ENCODE measurements around the gene MMP25.
"Not testable (repeated sequence)": the region's sequence is repeated elsewhere in the genome, so short reads cannot be mapped to it uniquely, and the experiment has no call there.

Gene MMP25

DNA sequence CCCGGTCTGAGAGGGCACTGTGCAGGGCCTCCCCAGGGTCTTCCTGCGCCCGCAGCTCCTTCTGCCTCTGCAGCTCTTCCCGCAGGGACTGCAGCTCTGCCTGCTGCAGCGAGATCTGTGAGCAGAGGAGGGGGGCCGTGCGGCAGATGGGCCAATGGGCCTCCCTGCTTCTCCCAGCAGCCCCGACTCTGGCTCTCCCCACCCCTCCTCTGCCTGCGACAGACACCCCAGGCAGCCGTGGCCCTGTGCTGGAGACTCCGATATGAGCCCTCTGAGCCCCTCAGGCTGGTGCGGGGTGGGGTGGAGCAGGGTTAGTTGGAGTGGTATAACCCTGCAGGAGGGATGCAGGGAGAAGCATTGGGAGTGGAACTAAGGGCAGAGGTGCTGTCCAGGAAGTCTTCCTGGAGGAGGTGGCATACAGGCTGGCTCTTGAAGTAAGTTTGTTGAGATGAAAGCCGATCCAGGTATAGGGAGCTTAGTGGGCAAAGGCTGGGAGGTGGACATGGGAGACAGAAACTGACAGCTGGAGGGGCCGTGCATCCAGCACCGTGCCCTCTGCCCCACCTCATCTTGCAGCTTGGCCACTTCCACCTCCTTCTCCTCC lies 17.5 kb upstream of the MMP25 start:
- no peak for DNase-seq (ENCODE audit: low read depth in 2 of 2)

DNA sequence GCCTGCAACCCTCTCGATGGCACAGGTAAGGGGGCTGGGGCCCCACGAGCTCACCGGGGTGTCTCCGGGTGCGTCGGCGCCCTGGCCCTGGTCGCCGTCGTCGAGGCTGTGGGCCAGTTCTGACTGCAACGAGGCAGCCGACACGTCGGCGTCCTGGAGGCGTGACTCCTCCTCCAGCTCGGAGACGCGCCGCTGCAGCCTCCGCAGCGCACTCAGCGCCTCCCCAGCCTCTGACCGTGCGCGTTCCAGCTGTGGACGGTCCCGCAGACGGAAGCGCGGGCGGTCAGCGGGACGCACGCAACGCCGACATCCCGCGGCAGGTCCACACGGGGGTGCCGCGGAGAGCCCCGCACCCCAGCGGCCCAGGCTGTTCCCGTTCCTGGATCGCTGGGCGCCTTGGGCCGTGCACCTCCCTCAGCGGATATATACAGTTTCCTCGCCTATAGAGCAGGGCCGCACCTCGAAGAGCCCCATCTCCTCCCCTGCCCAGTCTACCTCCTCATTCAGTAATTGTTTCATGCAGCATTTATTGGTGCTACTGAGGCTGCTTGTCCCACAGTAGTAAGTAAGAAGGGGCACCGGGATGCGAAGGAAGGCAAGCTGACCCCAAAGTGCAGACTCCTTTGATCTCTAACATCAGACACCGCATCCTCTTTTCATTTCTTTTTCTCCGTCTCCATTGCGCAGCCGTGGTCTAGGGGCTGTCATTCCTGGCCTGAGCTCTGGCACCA lies 16.7 kb upstream of the MMP25 start:
- DNase-seq (ENCODE audit: low read depth in 2 of 2): no peak

DNA sequence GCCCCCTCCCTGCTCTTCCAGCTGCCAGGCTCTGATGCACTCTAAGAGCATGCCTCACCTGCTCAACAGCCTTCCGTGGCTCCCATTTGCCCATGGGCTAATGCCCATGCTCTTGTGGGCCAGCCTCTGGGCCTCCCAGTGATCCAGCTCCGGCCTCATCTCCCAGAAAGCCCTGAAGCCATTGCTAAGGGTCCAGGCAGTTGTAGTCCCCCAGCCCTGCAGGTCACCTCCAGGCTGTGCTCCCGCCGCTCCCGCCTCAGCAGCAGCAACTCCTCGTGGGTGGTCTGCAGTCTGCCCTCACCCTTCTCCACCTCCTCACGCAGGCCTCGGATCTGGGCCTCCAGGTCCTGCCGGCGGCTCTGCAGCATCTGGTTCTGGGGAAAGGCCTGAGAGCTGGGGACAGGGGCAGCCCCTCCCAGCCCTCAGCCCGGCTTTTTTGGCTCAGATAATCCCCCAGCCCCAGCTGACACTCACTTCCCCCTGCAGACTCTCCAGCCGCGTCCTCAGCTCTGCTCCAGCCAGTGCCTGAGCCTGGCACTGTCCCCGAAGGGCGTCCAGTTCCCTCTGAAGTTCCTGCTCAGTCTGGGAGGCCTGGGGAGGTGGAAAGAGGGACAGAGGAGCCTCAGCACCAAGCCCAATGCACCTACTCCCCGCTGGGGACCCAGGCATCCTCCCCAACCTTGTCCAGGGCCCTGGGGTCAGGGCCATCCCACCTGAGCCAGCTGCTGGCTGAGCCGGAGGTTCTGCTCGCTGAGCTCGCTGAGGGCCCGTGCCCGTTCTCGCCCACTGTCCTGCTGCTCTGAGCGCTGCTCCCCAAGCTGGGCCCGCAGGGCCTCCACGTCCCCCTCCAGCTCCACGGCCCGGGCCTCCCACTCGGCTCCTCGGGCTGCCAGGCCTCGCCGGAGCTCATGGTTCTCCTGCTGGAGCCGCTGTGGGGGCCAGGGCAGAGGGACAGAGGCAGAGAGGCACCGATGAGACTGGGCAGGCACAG lies 15.8 kb upstream of the MMP25 start:
- DNase-seq (ENCODE audit: low read depth in 2 of 2): no peak

DNA sequence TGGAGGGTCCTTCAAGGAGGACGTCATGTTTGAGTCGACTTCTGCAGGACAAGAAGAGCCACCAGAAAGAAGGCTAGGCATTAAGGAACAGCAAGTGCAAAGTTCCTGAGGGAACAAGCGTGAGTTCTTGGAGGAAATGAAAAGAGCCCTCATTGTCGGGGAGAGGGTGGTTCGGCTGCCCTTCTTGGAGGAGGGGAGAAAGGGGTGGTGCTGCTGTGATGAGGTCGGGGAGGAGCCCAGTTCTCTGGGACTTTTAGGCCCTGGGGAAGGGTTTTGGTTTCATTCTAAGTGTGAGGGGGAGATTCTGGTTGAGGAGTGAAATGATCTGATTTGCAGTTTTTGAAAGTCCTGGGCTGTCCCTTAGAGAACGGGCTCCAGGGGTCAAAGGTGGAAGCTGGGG lies 13.7 kb upstream of the MMP25 start:
- DNase-seq (ENCODE audit: low read depth in 2 of 2): no peak

DNA sequence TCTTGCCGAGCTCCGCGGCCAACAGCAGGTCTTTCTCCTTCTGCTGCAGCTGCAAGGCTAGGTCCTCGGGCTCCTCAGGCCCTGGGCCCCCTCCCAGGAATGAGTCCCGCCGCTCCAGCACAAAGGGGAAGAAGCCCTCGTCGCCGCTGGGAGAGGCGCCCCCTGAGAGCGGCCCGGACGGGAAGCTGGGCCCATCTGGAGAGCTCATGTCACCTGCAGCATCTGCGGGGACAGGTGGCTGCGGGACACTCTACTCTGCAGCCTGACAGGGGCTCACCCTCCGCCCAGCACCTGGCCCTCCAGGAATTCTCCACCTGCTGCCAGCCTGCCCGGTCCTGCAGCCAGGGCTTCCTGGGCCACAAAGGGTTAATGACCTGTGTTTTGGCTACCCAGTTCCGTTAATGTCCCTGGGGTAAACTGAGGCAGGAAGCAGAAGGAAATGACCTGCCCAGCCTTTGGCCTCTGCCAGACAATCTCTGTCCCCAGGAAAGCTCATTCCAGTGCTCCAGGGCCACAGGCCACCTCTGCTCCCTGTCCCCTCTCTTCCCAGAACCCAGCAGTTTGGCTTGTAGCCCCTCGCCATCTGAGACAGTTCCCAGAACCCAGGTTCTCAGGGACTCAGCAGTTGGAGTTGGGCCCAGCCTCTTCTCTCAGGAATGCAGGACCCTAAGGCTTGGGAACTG lies 10.9 kb upstream of the MMP25 start:
- DNase-seq (ENCODE audit: low read depth in 2 of 2): no peak

DNA sequence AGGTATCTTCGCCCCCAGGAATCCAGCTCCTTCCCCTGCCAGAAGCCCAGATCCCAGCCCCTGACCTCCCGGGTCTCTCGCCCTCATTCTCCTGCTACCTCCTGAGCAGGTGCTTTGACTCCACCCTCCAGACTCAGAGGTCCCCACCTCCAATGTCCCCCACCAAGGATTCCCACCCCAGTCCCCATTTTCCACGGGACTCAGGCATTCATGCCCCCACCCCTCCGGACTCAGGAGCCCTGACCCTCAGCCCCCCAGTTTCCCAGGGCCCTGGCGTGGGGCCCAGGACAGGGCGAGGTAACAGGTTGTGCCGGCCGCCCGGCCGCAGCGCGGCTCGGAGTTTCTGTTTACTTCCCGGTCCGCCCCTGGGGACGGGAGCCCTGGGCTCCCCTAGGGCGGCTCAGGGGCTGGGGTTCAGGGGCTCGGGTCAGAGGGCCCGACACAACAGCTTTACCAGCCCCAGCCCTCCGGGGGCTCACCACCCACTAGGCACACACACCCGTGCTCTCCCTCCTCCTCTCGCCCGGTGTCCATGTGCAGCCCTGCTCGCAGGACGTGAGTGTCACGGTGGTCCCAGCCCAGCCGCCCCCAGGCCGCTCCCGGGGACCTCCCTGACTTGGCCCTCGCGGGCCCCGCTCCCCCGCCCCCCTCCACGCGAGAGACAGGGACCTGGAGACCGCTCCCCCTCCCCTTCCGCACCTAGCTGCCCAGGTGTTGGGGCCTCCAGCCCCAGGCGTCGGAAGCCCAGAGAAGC lies 10.2 kb upstream of the MMP25 start:
- no peak for DNase-seq (ENCODE audit: low read depth in 2 of 2)

DNA sequence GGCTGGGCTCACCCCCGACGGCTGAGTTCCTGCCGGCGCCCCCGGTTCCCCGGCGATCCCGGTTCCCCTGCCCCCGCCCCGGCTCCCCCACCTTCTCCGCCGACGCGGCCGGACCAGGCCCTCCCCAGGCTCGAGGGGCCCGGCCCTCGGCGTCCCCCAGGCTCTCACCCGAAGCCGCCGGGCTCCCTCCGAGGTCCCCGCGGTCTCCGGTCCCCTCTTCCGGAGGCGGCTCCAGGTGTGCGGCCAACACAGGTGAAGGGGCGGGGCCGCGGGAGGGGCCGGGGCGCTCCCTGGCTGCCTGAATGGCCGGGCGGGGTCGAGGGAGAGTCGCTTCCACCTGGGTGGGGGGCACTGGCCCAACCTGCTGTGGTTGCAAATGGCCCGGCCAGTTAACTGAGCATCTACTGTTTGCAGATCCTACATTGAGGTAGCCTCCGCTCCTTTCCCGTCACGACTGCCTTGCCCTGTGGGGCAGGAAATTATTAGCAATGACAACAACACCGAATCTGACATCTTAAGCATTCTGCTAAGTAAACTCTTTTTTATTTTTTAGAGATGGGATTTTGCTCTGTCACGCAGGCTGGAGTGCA lies 9.5 kb upstream of the MMP25 start, which contains the start of gene BICDL2:
Gene BICDL2 (minus strand): TSS at position 219 of the 590 bp plus-strand sequence. CDS start 1,448 bp downstream, outside the sequence.
- no peak for DNase-seq (ENCODE audit: low read depth in 2 of 2)

DNA sequence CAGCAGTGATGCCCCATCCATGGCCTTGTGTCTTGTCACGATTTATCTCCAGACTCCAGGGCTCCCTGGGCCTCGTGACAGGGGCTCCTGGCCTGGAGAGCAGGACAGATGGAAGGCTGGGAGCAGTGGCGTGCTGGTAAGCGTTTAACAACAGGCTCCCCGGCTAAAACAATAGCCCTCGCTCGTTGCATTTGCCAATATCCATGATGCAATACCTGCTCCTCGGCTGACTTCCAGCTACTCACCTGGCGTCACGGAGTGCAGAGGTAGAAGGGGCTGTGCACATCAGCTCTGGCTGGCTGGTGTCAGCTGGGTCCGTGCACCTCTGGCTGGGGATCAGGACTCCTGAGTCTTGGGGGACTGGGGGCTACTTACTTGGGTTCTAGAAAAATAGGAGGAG lies 8.1 kb upstream of the MMP25 start:
- DNase-seq (ENCODE audit: low read depth in 2 of 2): no peak

DNA sequence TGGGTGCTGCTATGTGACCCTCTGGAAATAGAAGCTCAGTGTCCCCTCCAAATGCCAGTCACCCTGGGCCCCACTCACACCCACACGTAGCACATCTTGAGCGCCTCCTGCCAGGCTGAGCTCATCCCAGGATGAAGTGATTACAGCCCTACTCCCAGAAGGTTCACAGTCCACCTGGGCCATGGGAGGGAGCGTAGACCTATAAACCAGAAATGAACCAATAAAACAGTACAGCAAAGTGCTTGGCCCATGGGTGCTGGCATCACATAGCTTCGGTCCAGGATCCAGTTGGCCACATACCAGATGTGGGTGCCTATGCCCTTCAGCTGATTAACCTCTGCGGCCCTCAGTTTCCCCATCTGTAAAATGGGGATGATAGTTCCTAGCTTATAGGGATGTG lies 7.5 kb upstream of the MMP25 start:
- no peak for DNase-seq (ENCODE audit: low read depth in 2 of 2)

DNA sequence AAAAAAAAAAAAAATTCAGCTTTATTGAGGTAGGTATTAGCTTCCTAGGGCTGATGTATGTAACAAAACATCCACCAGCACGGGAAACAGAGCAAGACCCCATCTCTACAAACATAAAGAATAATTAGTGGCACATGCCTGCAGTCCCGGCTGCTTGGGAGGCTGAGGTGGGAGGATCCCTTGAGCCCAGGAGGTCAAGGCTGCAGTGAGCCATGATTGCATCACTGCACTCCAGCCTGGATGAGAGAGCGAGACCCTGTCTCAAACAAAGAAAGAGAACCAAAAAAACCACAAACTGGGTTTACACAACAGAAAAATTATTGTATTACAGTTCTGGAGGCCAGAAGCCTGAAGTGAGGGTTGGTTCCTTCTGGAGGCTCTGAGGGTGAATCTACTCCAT lies 4.0 kb upstream of the MMP25 start:
- no peak for DNase-seq (ENCODE audit: low read depth in 2 of 2)

DNA sequence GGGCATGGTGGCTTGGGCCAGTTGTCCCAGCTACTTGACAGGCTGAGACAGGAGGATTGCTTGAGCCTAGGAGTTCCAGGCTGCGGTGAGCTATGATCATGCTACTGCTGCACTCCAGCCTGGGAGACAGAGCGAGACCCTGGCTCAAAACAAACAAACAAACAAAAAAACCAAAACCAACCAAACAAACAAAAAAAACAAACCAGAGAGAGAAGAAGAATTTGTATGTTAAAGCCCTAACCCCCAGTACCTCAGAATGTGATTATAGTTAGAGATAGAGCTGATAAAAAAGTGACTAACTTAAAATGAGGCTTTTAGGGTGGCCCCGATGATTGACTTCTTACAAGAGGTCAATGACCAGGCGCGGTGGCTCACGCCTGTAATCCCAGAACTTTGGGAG lies 1.7 kb upstream of the MMP25 start:
- DNase-seq (ENCODE audit: low read depth in 2 of 2): no peak

DNA sequence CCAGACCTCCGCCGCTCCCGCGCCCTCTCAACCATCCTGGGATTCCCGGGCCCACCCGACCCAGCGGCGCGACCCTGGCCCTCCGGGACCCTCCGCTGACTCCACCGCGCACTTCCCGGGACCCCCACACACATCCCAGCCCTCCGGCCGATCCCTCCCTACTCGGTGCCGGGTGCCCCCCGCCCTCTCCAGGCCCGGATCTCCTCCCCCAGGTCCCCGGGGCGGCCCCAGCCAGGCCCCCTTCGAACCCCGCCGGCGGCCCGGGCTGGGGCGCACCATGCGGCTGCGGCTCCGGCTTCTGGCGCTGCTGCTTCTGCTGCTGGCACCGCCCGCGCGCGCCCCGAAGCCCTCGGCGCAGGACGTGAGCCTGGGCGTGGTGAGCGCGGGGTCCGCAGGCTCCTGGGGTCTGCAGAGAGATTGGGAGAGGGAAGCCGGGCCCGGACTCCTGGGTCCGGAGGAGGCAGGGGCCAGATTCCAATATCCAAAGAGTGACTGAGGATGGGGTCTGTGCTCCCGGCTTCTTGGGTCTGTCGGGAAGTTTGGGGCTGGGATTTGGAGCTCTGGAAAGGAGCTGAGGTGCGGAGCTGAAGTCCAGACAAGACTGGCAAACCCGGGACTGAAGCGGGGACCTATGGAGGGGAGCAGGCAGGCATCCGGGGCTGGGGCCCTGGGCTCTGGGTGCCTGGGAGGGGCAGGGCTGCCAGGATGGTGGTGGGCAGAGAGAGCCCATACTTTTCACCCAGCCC lies 453 bp downstream of the MMP25 start:
- DNase-seq (ENCODE audit: low read depth in 2 of 2): no peak

DNA sequence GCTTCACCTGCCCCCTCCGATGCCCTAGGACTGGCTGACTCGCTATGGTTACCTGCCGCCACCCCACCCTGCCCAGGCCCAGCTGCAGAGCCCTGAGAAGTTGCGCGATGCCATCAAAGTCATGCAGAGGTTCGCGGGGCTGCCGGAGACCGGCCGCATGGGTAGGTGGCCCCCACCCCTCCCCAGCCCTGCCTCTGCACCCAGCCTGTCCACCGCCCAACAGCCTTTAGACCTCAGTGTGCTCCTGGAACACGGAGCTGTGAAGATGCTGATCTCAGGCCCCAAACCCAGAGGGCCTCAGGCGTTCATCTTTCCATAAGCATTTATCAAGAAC lies 993 bp downstream of the MMP25 start:
- no peak for DNase-seq (ENCODE audit: low read depth in 2 of 2)

DNA sequence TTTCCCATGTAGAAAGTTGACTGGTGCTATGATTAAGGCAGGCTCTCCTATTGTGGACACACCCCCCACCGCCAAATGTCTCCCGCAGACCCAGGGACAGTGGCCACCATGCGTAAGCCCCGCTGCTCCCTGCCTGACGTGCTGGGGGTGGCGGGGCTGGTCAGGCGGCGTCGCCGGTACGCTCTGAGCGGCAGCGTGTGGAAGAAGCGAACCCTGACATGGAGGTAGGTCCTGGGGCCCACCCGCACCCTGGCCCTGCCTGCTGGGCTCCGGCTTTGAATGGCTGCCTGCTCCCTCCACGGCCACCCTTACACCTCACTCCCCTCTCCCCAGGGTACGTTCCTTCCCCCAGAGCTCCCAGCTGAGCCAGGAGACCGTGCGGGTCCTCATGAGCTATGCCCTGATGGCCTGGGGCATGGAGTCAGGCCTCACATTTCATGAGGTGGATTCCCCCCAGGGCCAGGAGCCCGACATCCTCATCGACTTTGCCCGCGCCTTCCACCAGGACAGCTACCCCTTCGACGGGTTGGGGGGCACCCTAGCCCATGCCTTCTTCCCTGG lies 3.6 kb downstream of the MMP25 start:
- no peak for DNase-seq (ENCODE audit: low read depth in 2 of 2)

DNA sequence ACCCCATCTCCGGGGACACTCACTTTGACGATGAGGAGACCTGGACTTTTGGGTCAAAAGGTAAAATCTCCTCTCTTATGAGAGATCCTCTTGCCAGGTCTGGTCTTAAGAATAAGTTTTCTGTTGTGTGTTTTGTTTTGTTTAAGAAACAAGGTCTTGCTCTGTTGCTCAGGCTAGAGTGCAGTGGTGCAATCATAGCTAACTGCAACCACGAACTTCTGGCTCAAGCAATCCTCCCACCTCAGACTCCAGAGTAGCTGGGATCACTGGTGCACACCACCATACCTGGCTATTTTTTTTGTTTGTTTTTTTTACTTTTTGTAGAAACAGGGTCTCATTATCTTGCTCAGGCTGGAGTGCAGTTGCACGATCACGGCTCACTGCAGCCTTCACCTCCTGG lies 4.1 kb downstream of the MMP25 start:
- DNase-seq (ENCODE audit: low read depth in 2 of 2): no peak

DNA sequence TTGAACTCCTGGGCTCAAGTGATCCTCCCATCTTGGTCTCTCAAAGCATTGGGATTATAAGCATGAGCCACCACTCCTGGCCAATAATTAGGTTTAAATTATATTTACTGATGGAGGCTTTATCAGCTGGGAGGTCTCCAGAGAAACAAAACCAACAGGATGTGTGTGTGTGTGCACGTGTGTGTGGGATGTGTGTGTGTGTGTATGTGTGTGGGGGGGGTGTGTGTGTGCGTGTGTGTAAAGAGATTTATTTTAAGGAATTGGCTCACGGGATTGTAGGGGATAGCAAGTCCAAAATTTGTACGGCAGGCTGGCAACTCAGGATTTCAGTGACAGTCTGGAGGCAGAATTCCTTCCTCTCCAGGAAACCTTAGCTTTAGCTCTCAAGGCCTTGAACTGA lies 4.6 kb downstream of the MMP25 start:
- no peak for DNase-seq (ENCODE audit: low read depth in 2 of 2)

DNA sequence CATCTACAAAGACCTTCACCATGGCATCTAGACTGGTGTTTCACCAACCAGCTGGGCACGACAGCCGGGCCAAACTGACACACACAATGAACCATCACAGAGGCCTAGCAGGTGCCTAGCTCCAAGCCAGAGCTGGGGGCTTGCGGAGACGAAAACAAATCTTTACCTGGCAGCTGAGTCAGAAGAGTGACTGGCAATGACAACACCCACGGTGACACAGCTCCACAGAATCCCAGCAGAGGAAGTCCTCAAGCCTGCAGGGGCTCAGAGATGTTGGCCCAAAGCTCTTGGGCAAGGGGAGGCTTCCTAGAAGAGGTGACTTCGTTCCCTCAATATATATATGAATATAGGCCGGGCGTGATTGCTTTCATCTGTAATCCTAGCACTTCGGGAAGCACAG lies 5.1 kb downstream of the MMP25 start:
- DNase-seq (ENCODE audit: low read depth in 2 of 2): no peak

DNA sequence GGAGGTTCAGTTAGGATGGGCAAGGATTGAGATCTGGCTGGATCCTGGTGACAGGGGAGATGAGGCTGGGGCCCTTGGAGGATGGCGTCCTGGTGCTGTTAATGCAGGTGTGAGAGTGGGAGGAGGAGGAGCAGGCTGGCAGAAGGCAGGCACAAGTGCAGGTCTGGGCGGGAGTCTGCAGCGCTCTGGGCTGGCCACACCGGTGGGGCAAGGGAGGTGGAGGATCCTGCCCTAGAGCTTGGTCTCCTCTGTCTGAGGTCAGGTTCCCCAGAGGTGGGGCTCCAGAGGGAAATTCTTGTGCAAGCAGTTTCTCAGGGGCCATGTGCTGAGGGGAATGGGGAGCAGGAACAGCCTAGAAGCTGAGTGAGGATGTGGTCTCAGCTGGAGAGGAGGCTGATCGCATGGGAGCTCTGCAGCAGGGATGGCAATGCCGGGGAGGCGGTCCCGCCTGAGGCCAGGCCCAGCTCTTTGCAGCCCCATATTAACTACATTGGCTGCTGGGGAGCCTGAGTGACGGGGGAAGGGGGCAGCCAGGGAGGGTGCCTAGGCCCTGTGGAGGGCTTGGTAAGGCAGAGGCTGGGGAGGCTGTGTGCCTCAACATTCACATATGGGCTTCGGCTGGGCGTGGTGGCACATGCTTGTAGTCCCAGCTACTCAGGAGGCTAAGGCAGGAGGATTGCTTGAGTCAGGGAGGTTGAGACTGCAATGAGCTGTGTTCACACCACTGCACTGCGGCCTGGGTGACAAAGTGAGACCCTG lies 6.4 kb downstream of the MMP25 start:
- not testable (repeated sequence) for DNase-seq (ENCODE audit: low read depth in 2 of 2)

DNA sequence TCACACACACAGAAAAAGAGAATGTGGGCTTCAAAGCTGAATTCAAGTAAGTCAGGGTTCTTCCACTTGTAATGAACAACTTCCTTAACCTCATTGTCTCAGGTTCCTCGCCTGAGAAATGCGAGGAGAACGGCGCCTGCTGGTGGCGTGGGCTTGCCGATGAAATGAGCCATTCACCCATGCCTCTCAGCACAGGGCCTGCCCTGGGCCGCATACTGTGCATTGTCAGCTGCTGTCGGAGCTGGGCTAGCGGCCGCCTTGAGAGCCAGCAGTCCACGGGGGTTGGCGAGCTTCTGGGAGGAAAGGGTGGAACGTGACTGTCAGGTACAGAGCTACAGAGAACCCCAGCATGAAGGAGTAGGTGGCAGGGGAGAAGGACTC lies 7.0 kb downstream of the MMP25 start:
- not testable (repeated sequence) for DNase-seq (ENCODE audit: low read depth in 2 of 2)

All from stimulated activated CD8-positive, alpha-beta memory T cell treated with anti-CD3 and anti-CD28 coated beads, Interleukin-15, amount 100 ng/mL, for 4 hours (primary cell).